ENCODE results near the gene PPP1R13B. TPM values are rescaled to one million over a fixed set of nuclear protein-coding genes. Genes with fewer than 3 reads are reported as not detected.

Gene PPP1R13B
- total and polyA plus RNA-seq, 4 donors: 2.3 to 44.0 (median 15.8) TPM

- DNase-seq: no peak
- ATAC-seq (ENCODE audit: low FRiP score): no peak
- intact Hi-C loops (cut with DNase I): no loop called here
- no peaks in the 10 kb centered on the region for H3K27me3 ChIP-seq (ENCODE audit: control insufficient read depth in 1 of 2, insufficient read depth in 2 of 2, low read length in 1 of 2)
- H3K27ac ChIP-seq (ENCODE audit: low read depth in 1 of 2, low read length in 2 of 2): no peak overlapping the region
- no peaks in the 10 kb centered on the region for H3K9me3 ChIP-seq (ENCODE audit: control insufficient read depth, low read length)
- no peaks in the 10 kb centered on the region for H3K4me1 ChIP-seq (ENCODE audit: control insufficient read depth in 1 of 2, insufficient read depth in 2 of 2, low read length in 2 of 2)
- no peak overlapping the region for H3K4me3 ChIP-seq (ENCODE audit: low read length in 2 of 2)
- WGBS, 2 donors: 80 to 83% methylated on average over 9 of the region's 9 CpGs
- H3K36me3 ChIP-seq (ENCODE audit: control insufficient read depth in 1 of 2, insufficient read depth in 2 of 2, low read length in 1 of 2): no peaks in the 10 kb centered on the region
Observed at GRCh38 chr14:103753774-103754173, 93.6 kb downstream of the PPP1R13B start.

GRCh38 chr14:103749860-103750259 lies 97.5 kb downstream of the PPP1R13B start:
- intact Hi-C loops (cut with DNase I): no loop called here
- 85 to 92% methylated on average over 5 of the region's 5 CpGs for WGBS, 2 donors
- DNase-seq: no peak
- ATAC-seq (ENCODE audit: low FRiP score): no peak
- Histone ChIP-seq H3K27ac (ENCODE audit: low read depth in 1 of 2, low read length in 2 of 2) (no peak overlapping the region), H3K4me3 (ENCODE audit: low read length in 2 of 2) (no peak overlapping the region), H3K4me1 (ENCODE audit: control insufficient read depth in 1 of 2, insufficient read depth in 2 of 2, low read length in 2 of 2) (no peaks in the 10 kb centered on the region), H3K9me3 (ENCODE audit: control insufficient read depth, low read length) (no peaks in the 10 kb centered on the region), H3K36me3 (ENCODE audit: control insufficient read depth in 1 of 2, insufficient read depth in 2 of 2, low read length in 1 of 2) (no peaks in the 10 kb centered on the region), H3K27me3 (ENCODE audit: control insufficient read depth in 1 of 2, insufficient read depth in 2 of 2, low read length in 1 of 2) (no peaks in the 10 kb centered on the region)

- no peaks in the 10 kb centered on the region for H3K4me1 ChIP-seq (ENCODE audit: control insufficient read depth in 1 of 2, insufficient read depth in 2 of 2, low read length in 2 of 2)
- no peak overlapping the region for H3K4me3 ChIP-seq (ENCODE audit: low read length in 2 of 2)
- H3K9me3 ChIP-seq (ENCODE audit: control insufficient read depth, low read length): no peaks in the 10 kb centered on the region
- no peak overlapping the region for H3K27ac ChIP-seq (ENCODE audit: low read depth in 1 of 2, low read length in 2 of 2)
- H3K36me3 ChIP-seq (ENCODE audit: control insufficient read depth in 1 of 2, insufficient read depth in 2 of 2, low read length in 1 of 2): no peaks in the 10 kb centered on the region
- 90 to 96% methylated on average over 5 of the region's 5 CpGs for WGBS, 2 donors
- ATAC-seq (ENCODE audit: low FRiP score) (no peak), DNase-seq (no peak)
- intact Hi-C loops (cut with DNase I): no loop called here
- H3K27me3 ChIP-seq (ENCODE audit: control insufficient read depth in 1 of 2, insufficient read depth in 2 of 2, low read length in 1 of 2): no peaks in the 10 kb centered on the region
Observed at GRCh38 chr14:103749452-103749851, 97.9 kb downstream of the PPP1R13B start.

- H3K36me3 ChIP-seq (ENCODE audit: control insufficient read depth in 1 of 2, insufficient read depth in 2 of 2, low read length in 1 of 2): no peaks in the 10 kb centered on the region
- ATAC-seq (ENCODE audit: low FRiP score): no peak
- WGBS, 2 donors: 87 to 91% methylated on average over 5 of the region's 5 CpGs
- H3K4me3 ChIP-seq (ENCODE audit: low read length in 2 of 2): no peak overlapping the region
- no peak overlapping the region for H3K27ac ChIP-seq (ENCODE audit: low read depth in 1 of 2, low read length in 2 of 2)
- no peak for DNase-seq
- intact Hi-C loops (cut with DNase I): no loop called here
- H3K27me3 ChIP-seq (ENCODE audit: control insufficient read depth in 1 of 2, insufficient read depth in 2 of 2, low read length in 1 of 2): no peaks in the 10 kb centered on the region
- no peaks in the 10 kb centered on the region for H3K9me3 ChIP-seq (ENCODE audit: control insufficient read depth, low read length)
- H3K4me1 ChIP-seq (ENCODE audit: control insufficient read depth in 1 of 2, insufficient read depth in 2 of 2, low read length in 2 of 2): no peaks in the 10 kb centered on the region
Observed at GRCh38 chr14:103748534-103748857, 98.9 kb downstream of the PPP1R13B start.

GRCh38 chr14:103746701-103747100 lies 100.7 kb downstream of the PPP1R13B start:
- intact Hi-C loops (cut with DNase I): no loop called here
- DNase-seq (no peak), ATAC-seq (ENCODE audit: low FRiP score) (no peak)
- Histone ChIP-seq H3K4me1 (ENCODE audit: control insufficient read depth in 1 of 2, insufficient read depth in 2 of 2, low read length in 2 of 2) (no peaks in the 10 kb centered on the region), H3K9me3 (ENCODE audit: control insufficient read depth, low read length) (no peaks in the 10 kb centered on the region), H3K4me3 (ENCODE audit: low read length in 2 of 2) (no peak overlapping the region), H3K36me3 (ENCODE audit: control insufficient read depth in 1 of 2, insufficient read depth in 2 of 2, low read length in 1 of 2) (no peaks in the 10 kb centered on the region), H3K27ac (ENCODE audit: low read depth in 1 of 2, low read length in 2 of 2) (no peak overlapping the region), H3K27me3 (ENCODE audit: control insufficient read depth in 1 of 2, insufficient read depth in 2 of 2, low read length in 1 of 2) (no peaks in the 10 kb centered on the region)
- WGBS, 2 donors: 92 to 95% methylated on average over 10 of the region's 10 CpGs

GRCh38 chr14:103745424-103745823 lies 102.0 kb downstream of the PPP1R13B start:
- Histone ChIP-seq H3K27ac (ENCODE audit: low read depth in 1 of 2, low read length in 2 of 2) (no peak overlapping the region), H3K27me3 (ENCODE audit: control insufficient read depth in 1 of 2, insufficient read depth in 2 of 2, low read length in 1 of 2) (no peaks in the 10 kb centered on the region), H3K9me3 (ENCODE audit: control insufficient read depth, low read length) (no peaks in the 10 kb centered on the region), H3K36me3 (ENCODE audit: control insufficient read depth in 1 of 2, insufficient read depth in 2 of 2, low read length in 1 of 2) (no peaks in the 10 kb centered on the region), H3K4me1 (ENCODE audit: control insufficient read depth in 1 of 2, insufficient read depth in 2 of 2, low read length in 2 of 2) (no peaks in the 10 kb centered on the region), H3K4me3 (ENCODE audit: low read length in 2 of 2) (no peak overlapping the region)
- DNase-seq (peak in 1 of 2 donors; percentile 5), ATAC-seq (ENCODE audit: low FRiP score) (no peak)
- intact Hi-C loops (cut with DNase I): no loop called here
- 82 to 83% methylated on average over 5 of the region's 5 CpGs for WGBS, 2 donors

GRCh38 chr14:103744621-103745395 lies 102.6 kb downstream of the PPP1R13B start:
- H3K4me1 ChIP-seq (ENCODE audit: control insufficient read depth in 1 of 2, insufficient read depth in 2 of 2, low read length in 2 of 2): no peaks in the 10 kb centered on the region
- H3K27ac ChIP-seq (ENCODE audit: low read depth in 1 of 2, low read length in 2 of 2): no peak overlapping the region
- 84 to 88% methylated on average over 15 of the region's 15 CpGs for WGBS, 2 donors
- ATAC-seq (ENCODE audit: low FRiP score) (no peak), DNase-seq (no peak)
- H3K4me3 ChIP-seq (ENCODE audit: low read length in 2 of 2): no peak overlapping the region
- intact Hi-C loops (cut with DNase I): no loop called here
- no peaks in the 10 kb centered on the region for H3K27me3 ChIP-seq (ENCODE audit: control insufficient read depth in 1 of 2, insufficient read depth in 2 of 2, low read length in 1 of 2)
- H3K9me3 ChIP-seq (ENCODE audit: control insufficient read depth, low read length): no peaks in the 10 kb centered on the region
- no peaks in the 10 kb centered on the region for H3K36me3 ChIP-seq (ENCODE audit: control insufficient read depth in 1 of 2, insufficient read depth in 2 of 2, low read length in 1 of 2)

GRCh38 chr14:103743691-103744090 lies 103.7 kb downstream of the PPP1R13B start:
- ATAC-seq (ENCODE audit: low FRiP score) (no peak), DNase-seq (peak in 1 of 2 donors; percentile 64)
- Histone ChIP-seq H3K9me3 (ENCODE audit: control insufficient read depth, low read length) (no peaks in the 10 kb centered on the region), H3K27me3 (ENCODE audit: control insufficient read depth in 1 of 2, insufficient read depth in 2 of 2, low read length in 1 of 2) (no peaks in the 10 kb centered on the region), H3K36me3 (ENCODE audit: control insufficient read depth in 1 of 2, insufficient read depth in 2 of 2, low read length in 1 of 2) (no peaks in the 10 kb centered on the region), H3K4me1 (ENCODE audit: control insufficient read depth in 1 of 2, insufficient read depth in 2 of 2, low read length in 2 of 2) (no peaks in the 10 kb centered on the region), H3K27ac (ENCODE audit: low read depth in 1 of 2, low read length in 2 of 2) (no peak overlapping the region), H3K4me3 (ENCODE audit: low read length in 2 of 2) (no peak overlapping the region)
- 90 to 92% methylated on average over 15 of the region's 15 CpGs for WGBS, 2 donors
- intact Hi-C loops (cut with DNase I): no loop called here

GRCh38 chr14:103742499-103743255 lies 104.7 kb downstream of the PPP1R13B start:
- intact Hi-C loops (cut with DNase I): no loop called here
- Histone ChIP-seq H3K36me3 (ENCODE audit: control insufficient read depth in 1 of 2, insufficient read depth in 2 of 2, low read length in 1 of 2) (no peaks in the 10 kb centered on the region), H3K4me1 (ENCODE audit: control insufficient read depth in 1 of 2, insufficient read depth in 2 of 2, low read length in 2 of 2) (no peaks in the 10 kb centered on the region), H3K27me3 (ENCODE audit: control insufficient read depth in 1 of 2, insufficient read depth in 2 of 2, low read length in 1 of 2) (no peaks in the 10 kb centered on the region), H3K4me3 (ENCODE audit: low read length in 2 of 2) (no peak overlapping the region), H3K27ac (ENCODE audit: low read depth in 1 of 2, low read length in 2 of 2) (no peak overlapping the region), H3K9me3 (ENCODE audit: control insufficient read depth, low read length) (no peaks in the 10 kb centered on the region)
- DNase-seq (peak in 1 of 2 donors; percentile 50), ATAC-seq (ENCODE audit: low FRiP score) (no peak)
- WGBS, 2 donors: 86 to 89% methylated on average over 14 of the region's 14 CpGs
